Right cardiac atrium (tissue), 5 donors: Measurements from ENCODE around the gene TAF11L2. TPM values are rescaled to one million over a fixed set of nuclear protein-coding genes. Genes with fewer than 3 reads are reported as not detected.
"Not testable (repeated sequence)": the region's sequence is repeated elsewhere in the genome, so short reads cannot be mapped to it uniquely, and the experiment has no call there.

ENCODE experiments used
- ATAC-seq, 2 donors: fragments of 200-7000 bp; cut with Tn5 transposase; one replicate each; pipeline versions ENCODE4 v1.8.0 to v1.9.1; 2020; ENCODE audit warnings: moderate library complexity in 2 of 2, mild to moderate bottlenecking in 1 of 2
- DNase-seq, 3 donors: peaks; one replicate each; pipeline ENCODE4 v3.0.0-alpha.2; 2020
- H3K27ac ChIP-seq: one replicate; pipeline ENCODE4 v1.5.1; 2013; ENCODE audit warnings: mild to moderate bottlenecking, low read length, control low read depth, moderate library complexity
- H3K27me3 ChIP-seq: one replicate; pipeline ENCODE4 v1.6.1; 2013; ENCODE audit not compliant: control insufficient read depth, insufficient read depth
- H3K4me1 ChIP-seq: one replicate; pipeline ENCODE4 v1.6.1; 2013; ENCODE audit warnings: low read length; ENCODE audit not compliant: control insufficient read depth, insufficient read depth
- H3K4me3 ChIP-seq: one replicate; pipeline ENCODE4 v1.5.1; 2013; ENCODE audit warnings: low read length, control low read depth
- H3K9me3 ChIP-seq: one replicate; pipeline ENCODE4 v1.6.1; 2013; ENCODE audit warnings: low read length; ENCODE audit not compliant: control insufficient read depth
- WGBS: extraction: QIAGEN DNeasy Blood & Tissue Kit; methylation state at CpG from one replicate; pipeline ENCODE4 v1.1.7; 2013; 5-methylcytosine and 5-hydroxymethylcytosine counted together
- intact Hi-C, 4 donors: fragments of 100-400 bp; cut with DNase I; formaldehyde crosslinking; loops; one replicate each; pipeline versions ENCODE4 v1.11.0 to v1.14.0; 2022 to 2023
- long read RNA-seq, 4 donors: library from polyadenylated mRNA; unstranded; transcript quantifications; one replicate each; pipeline ENCODE4 v2.0.0, GENCODE V29; 2020 to 2021
- polyA plus RNA-seq: library from polyadenylated mRNA; stranded (reverse); fragments of 200-250 nt; gene quantifications from one replicate; pipeline ENCODE4 v1.2.3, GENCODE V29; 2013
- total RNA-seq, 4 donors: library from RNA; stranded (reverse); fragmentation: NEBNext Ultra II Directional; extraction: Animal tissue kit (Norgen Biotek cat#: 25700); gene quantifications; one replicate each; pipeline ENCODE4 v1.2.1, GENCODE V29; 2021
- donor health status: healthy with polysubstance abuse.
- donor health status: DM: no; HTN: yes; CAD: no.
- donor health status: DM: no; HTN: no; CAD: no.
- donor health status: DM: no; HTN: yes; CAD: no; lungs with severe emphysema.
- donor health status: DM: yes; HTN: yes; CAD: no.

Gene TAF11L2
- total RNA-seq, result not detected
- not detected for polyA plus RNA-seq
- long read RNA-seq, donor 1, result 0 reads
- long read RNA-seq, donor 2, result 0 reads
- long read RNA-seq, donor 3, result 0 reads
- long read RNA-seq, donor 4, result 0 reads

- H3K27me3 ChIP-seq, H3K27ac ChIP-seq, ATAC-seq, intact Hi-C loops, DNase-seq, H3K4me1 ChIP-seq, H3K4me3 ChIP-seq, H3K9me3 ChIP-seq: not testable (repeated sequence)
- 82% methylated on average over 8 of the region's 8 CpGs for WGBS
These were observed at the start of gene TAF11L2 for GRCh38 chr5:17497931-17498330. TAF11L2 (plus strand) TSS chr5:17498231.

GRCh38 chr5:17448877-17449276 is 49.2 kb upstream of the TAF11L2 start:
- WGBS, result 93% methylated on average over 3 of the region's 3 CpGs
- H3K27me3 ChIP-seq, result no peaks in the 10 kb centered on the region
- H3K4me3 ChIP-seq, result no peak overlapping the region
- intact Hi-C loops, result no loop called here
- no peaks in the 10 kb centered on the region for H3K9me3 ChIP-seq
- H3K4me1 ChIP-seq, result no peaks in the 10 kb centered on the region
- no peak overlapping the region for H3K27ac ChIP-seq
- ATAC-seq, result no peak
- no peak for DNase-seq

GRCh38 chr5:17452936-17453335 is 45.1 kb upstream of the TAF11L2 start:
- 55% methylated on average over 4 of the region's 4 CpGs for WGBS
- DNase-seq (no peak), ATAC-seq (no peak)
- no peaks in the 10 kb centered on the region for H3K4me1 ChIP-seq
- H3K27me3 ChIP-seq, result no peaks in the 10 kb centered on the region
- intact Hi-C loops, result no loop called here
- H3K27ac ChIP-seq, result no peak overlapping the region
- peaks cover 4% of the 10 kb centered on the region for H3K9me3 ChIP-seq
- no peak overlapping the region for H3K4me3 ChIP-seq

- ATAC-seq (no peak), DNase-seq (no peak)
- Histone ChIP-seq H3K4me1 (no peaks in the 10 kb centered on the region), H3K9me3 (peaks cover 4% of the 10 kb centered on the region), H3K4me3 (no peak overlapping the region), H3K27ac (no peak overlapping the region), H3K27me3 (no peaks in the 10 kb centered on the region)
- intact Hi-C loops, result no loop called here
- WGBS, result 50% methylated on average over 3 of the region's 3 CpGs
These were observed 42.1 kb upstream of the TAF11L2 start for GRCh38 chr5:17455942-17456341.

- DNase-seq, result no peak
These were observed 36.2 kb upstream of the TAF11L2 start for GRCh38 chr5:17461793-17462192.

GRCh38 chr5:17463653-17464052 is 34.4 kb upstream of the TAF11L2 start:
- Histone ChIP-seq H3K27ac (no peak overlapping the region), H3K4me1 (no peaks in the 10 kb centered on the region), H3K27me3 (no peaks in the 10 kb centered on the region), H3K4me3 (no peak overlapping the region), H3K9me3 (peaks cover 3% of the 10 kb centered on the region)
- no peak for DNase-seq
- intact Hi-C loops, result no loop called here
- ATAC-seq, result no peak
- WGBS, result 68% methylated on average over 5 of the region's 5 CpGs

More at GRCh38 chr5:17461793-17462192, 36.2 kb upstream of the TAF11L2 start:
- intact Hi-C loops, result no loop called here
- Histone ChIP-seq H3K9me3 (no peaks in the 10 kb centered on the region), H3K27ac (no peak overlapping the region), H3K4me3 (no peak overlapping the region), H3K27me3 (no peaks in the 10 kb centered on the region), H3K4me1 (no peaks in the 10 kb centered on the region)
- 90% methylated on average over 6 of the region's 6 CpGs for WGBS
- ATAC-seq, result no peak

GRCh38 chr5:17470064-17470463 is 28.0 kb upstream of the TAF11L2 start:
- intact Hi-C loops, result no loop called here
- H3K4me3 ChIP-seq, result no peak overlapping the region
- peaks cover 3% of the 10 kb centered on the region for H3K9me3 ChIP-seq
- ATAC-seq (no peak), DNase-seq (no peak)
- no peaks in the 10 kb centered on the region for H3K4me1 ChIP-seq
- no peaks in the 10 kb centered on the region for H3K27me3 ChIP-seq
- no peak overlapping the region for H3K27ac ChIP-seq

- H3K27ac ChIP-seq, ATAC-seq, H3K4me3 ChIP-seq, DNase-seq, H3K4me1 ChIP-seq, intact Hi-C loops, H3K27me3 ChIP-seq, H3K9me3 ChIP-seq: not testable (repeated sequence)
These were observed 23.0 kb upstream of the TAF11L2 start for GRCh38 chr5:17475064-17475463.

- no peak for DNase-seq
- intact Hi-C loops, result no loop called here
- Histone ChIP-seq H3K4me3 (no peak overlapping the region), H3K27me3 (no peaks in the 10 kb centered on the region), H3K27ac (no peak overlapping the region), H3K9me3 (peaks cover 1% of the 10 kb centered on the region), H3K4me1 (no peaks in the 10 kb centered on the region)
- 64% methylated on average over 3 of the region's 3 CpGs for WGBS
- ATAC-seq, result no peak
These were observed 21.0 kb upstream of the TAF11L2 start for GRCh38 chr5:17477043-17477442.

GRCh38 chr5:17477573-17478265 is 20.3 kb upstream of the TAF11L2 start:
- DNase-seq (no peak), ATAC-seq (no peak)
- H3K27ac ChIP-seq, result no peak overlapping the region
- peaks cover 1% of the 10 kb centered on the region for H3K9me3 ChIP-seq
- no peaks in the 10 kb centered on the region for H3K27me3 ChIP-seq
- no peak overlapping the region for H3K4me3 ChIP-seq
- intact Hi-C loops, result no loop called here
- WGBS, result 53% methylated on average over 7 of the region's 7 CpGs
- no peaks in the 10 kb centered on the region for H3K4me1 ChIP-seq

- DNase-seq, result no peak
- H3K4me3 ChIP-seq, result no peak overlapping the region
- H3K27me3 ChIP-seq, result no peaks in the 10 kb centered on the region
- WGBS, result 64% methylated on average over 4 of the region's 4 CpGs
- H3K4me1 ChIP-seq, result no peaks in the 10 kb centered on the region
- H3K9me3 ChIP-seq, result peaks cover 1% of the 10 kb centered on the region
- no peak overlapping the region for H3K27ac ChIP-seq
- intact Hi-C loops, result no loop called here
- ATAC-seq, result no peak
These were observed 16.7 kb upstream of the TAF11L2 start for GRCh38 chr5:17481378-17481777.

GRCh38 chr5:17482790-17483189 is 15.2 kb upstream of the TAF11L2 start:
- Histone ChIP-seq H3K9me3 (peaks cover 1% of the 10 kb centered on the region), H3K4me1 (no peaks in the 10 kb centered on the region), H3K27me3 (no peaks in the 10 kb centered on the region), H3K27ac (no peak overlapping the region), H3K4me3 (no peak overlapping the region)
- no peak for ATAC-seq
- 66% methylated on average over 2 of the region's 2 CpGs for whole genome bisulfite sequencing
- DNase-seq, result no peak
- intact Hi-C loops, result no loop called here
